Tibial nerve (tissue), 4 donors: Measurements from ENCODE around the gene RELN.

Source experiments
- EP300 ChIP-seq, 2 donors: sonication (generic); formaldehyde crosslinking; IDR thresholded peaks; one replicate each; pipeline ENCODE4 v1.6.1; 2017; ENCODE audit warnings: antibody characterized with exemption in 2 of 2, mild to moderate bottlenecking in 1 of 2
- POLR2A ChIP-seq, 2 donors: fragments of 450-650 bp; IDR thresholded peaks; one replicate each; pipeline ENCODE4 v1.6.1; 2017; ENCODE audit warnings: antibody characterized with exemption in 2 of 2, mild to moderate bottlenecking in 2 of 2, moderate library complexity in 2 of 2
- TF ChIP-seq, protein P1 (sequence below), 5 experiments: fragments of 200-600 bp in 3 of 5; fragments of 450-650 bp in 2 of 5; sonication (generic) in 3 of 5; IDR thresholded peaks; one replicate each; pipeline ENCODE4 v1.5.1; 2016 to 2019; ENCODE audit warnings: antibody characterized with exemption in 5 of 5, mild to moderate bottlenecking in 3 of 5, moderate library complexity in 2 of 5

- TF ChIP-seq, protein P1, sequence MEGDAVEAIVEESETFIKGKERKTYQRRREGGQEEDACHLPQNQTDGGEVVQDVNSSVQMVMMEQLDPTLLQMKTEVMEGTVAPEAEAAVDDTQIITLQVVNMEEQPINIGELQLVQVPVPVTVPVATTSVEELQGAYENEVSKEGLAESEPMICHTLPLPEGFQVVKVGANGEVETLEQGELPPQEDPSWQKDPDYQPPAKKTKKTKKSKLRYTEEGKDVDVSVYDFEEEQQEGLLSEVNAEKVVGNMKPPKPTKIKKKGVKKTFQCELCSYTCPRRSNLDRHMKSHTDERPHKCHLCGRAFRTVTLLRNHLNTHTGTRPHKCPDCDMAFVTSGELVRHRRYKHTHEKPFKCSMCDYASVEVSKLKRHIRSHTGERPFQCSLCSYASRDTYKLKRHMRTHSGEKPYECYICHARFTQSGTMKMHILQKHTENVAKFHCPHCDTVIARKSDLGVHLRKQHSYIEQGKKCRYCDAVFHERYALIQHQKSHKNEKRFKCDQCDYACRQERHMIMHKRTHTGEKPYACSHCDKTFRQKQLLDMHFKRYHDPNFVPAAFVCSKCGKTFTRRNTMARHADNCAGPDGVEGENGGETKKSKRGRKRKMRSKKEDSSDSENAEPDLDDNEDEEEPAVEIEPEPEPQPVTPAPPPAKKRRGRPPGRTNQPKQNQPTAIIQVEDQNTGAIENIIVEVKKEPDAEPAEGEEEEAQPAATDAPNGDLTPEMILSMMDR (IDR thresholded peaks at IDR 0.05) = no peak
- no peak for TF ChIP-seq EP300 (IDR thresholded peaks at IDR 0.05)
- TF ChIP-seq POLR2A (IDR thresholded peaks at IDR 0.05) = no peak
Observed at GRCh38 chr7:103797647-103798307, 191.7 kb downstream of the RELN start.
